ENCODE results near the gene LRRC75A.

GRCh38 chr17:16511593-16511992, 19.6 kb upstream of the LRRC75A start:
- TF ChIP-seq CTCF (IDR thresholded peaks at IDR 0.05), result no peak
- no peak for TF ChIP-seq ZFX (IDR thresholded peaks at IDR 0.05; ENCODE audit: borderline replicate concordance)
